NB4 (cell line): Measurements from ENCODE around the gene MDFI.

Experiments used
- DNase-seq: peaks from one replicate; pipeline ENCODE4 v3.0.0; 2010; ENCODE audit warnings: low read depth
- H3K4me3 ChIP-seq: one replicate; pipeline ENCODE4 v1.5.1; 2011; ENCODE audit warnings: mild to moderate bottlenecking, low read depth, low read length, moderate library complexity
- CTCF ChIP-seq: IDR thresholded peaks from one replicate; pipeline ENCODE4 v1.5.1; 2012; ENCODE audit warnings: low read depth, low read length
- MAX ChIP-seq: IDR thresholded peaks from 2 replicates; pipeline ENCODE4 v1.6.1; 2011; ENCODE audit warnings: low read depth, low read length
- MYC ChIP-seq: IDR thresholded peaks from 2 replicates; pipeline ENCODE4 v1.6.1; 2011; ENCODE audit warnings: low read depth, low read length
- POLR2A ChIP-seq: IDR thresholded peaks from 2 replicates; pipeline ENCODE4 v1.6.1; 2011; ENCODE audit warnings: mild to moderate bottlenecking; ENCODE audit not compliant: insufficient read length; ENCODE audit errors: extremely low read depth

The MDFI gene

GRCh38 chr6:41685641-41686380 is 47.5 kb downstream of the MDFI start:
- H3K4me3 ChIP-seq, result no peak overlapping the region
- DNase-seq, result no peak
- TF ChIP-seq CTCF, result no peak
- no peak for TF ChIP-seq MAX
- TF ChIP-seq POLR2A, result no peak
- TF ChIP-seq MYC, result no peak

GRCh38 chr6:41687501-41688175 is 49.4 kb downstream of the MDFI start:
- TF ChIP-seq MAX, result no peak
- no peak for TF ChIP-seq POLR2A
- no peak for DNase-seq
- no peak overlapping the region for H3K4me3 ChIP-seq

- TF ChIP-seq MAX (no peak), CTCF (no peak), POLR2A (no peak), MYC (no peak)
- no peak overlapping the region for H3K4me3 ChIP-seq
- DNase-seq, result no peak
Measured at GRCh38 chr6:41688256-41688965, 50.1 kb downstream of the MDFI start.

- DNase-seq, result peak; percentile 29
- H3K4me3 ChIP-seq, result no peak overlapping the region
- TF ChIP-seq MAX, result no peak
- no peak for TF ChIP-seq CTCF
- no peak for TF ChIP-seq MYC
- no peak for TF ChIP-seq POLR2A
Measured at GRCh38 chr6:41689171-41690008, 51.1 kb downstream of the MDFI start.

- TF ChIP-seq MYC, result no peak
- no peak for TF ChIP-seq CTCF
- no peak for TF ChIP-seq MAX
- no peak for TF ChIP-seq POLR2A
- no peak for DNase-seq
- H3K4me3 ChIP-seq, result no peak overlapping the region
Measured at GRCh38 chr6:41690541-41691330, 52.5 kb downstream of the MDFI start.
